HG02759 (cell line): ENCODE results near the gene CD96.
"Not testable (repeated sequence)": the region's sequence is repeated elsewhere in the genome, so short reads cannot be mapped to it uniquely, and the experiment has no call there.

Experiments used
- ATAC-seq: cut with Tn5 transposase; IDR thresholded peaks from one replicate; pipeline ENCODE4 v1.9.1; 2021; ENCODE audit warnings: mild to moderate bottlenecking, moderate library complexity; ENCODE audit not compliant: unreplicated experiment

CD96 gene

DNA sequence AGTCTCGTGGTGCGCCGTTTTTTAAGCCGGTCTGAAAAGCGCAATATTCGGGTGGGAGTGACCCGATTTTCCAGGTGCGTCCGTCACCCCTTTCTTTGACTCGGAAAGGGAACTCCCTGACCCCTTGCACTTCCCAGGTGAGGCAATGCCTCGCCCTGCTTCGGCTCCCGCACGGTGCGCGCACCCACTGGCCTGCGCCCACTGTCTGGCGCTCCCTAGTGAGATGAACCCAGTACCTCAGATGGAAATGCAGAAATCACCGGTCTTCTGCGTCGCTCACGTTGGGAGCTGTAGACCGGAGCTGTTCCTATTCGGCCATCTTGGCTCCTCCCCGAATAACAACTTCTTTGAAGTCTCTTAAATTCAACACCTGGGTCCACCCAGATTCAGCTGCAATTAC lies 19.9 kb downstream of the CD96 start:
- not testable (repeated sequence) for ATAC-seq

GRCh38 chr3:111566844-111567243 lies 24.8 kb downstream of the CD96 start:
- no peak for ATAC-seq

GRCh38 chr3:111568355-111568754 lies 26.4 kb downstream of the CD96 start:
- no peak for ATAC-seq

DNA sequence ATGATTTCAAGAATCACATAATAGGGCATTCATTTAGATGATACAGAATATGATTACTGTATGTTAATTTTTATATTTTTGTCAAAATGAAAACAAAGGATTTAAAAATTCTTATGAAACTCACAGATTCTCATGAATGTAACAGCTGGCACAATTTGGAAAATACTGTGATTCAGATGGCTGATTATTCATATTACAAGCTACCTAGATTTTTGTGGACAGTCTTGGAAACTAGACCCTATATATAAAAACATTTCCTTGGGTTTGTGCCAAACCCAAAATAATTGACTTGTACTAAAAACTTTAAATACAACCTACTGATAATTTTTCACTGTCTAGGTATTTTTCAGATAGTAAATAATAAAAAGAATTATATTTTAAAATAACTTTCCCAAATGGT lies 26.9 kb downstream of the CD96 start:
- ATAC-seq: no peak

GRCh38 chr3:111570404-111571030 lies 28.5 kb downstream of the CD96 start:
- ATAC-seq: no peak

- ATAC-seq: no peak
Observed at GRCh38 chr3:111571282-111571681, 29.3 kb downstream of the CD96 start.

GRCh38 chr3:111571907-111572460 lies 30.0 kb downstream of the CD96 start:
- ATAC-seq: no peak

DNA sequence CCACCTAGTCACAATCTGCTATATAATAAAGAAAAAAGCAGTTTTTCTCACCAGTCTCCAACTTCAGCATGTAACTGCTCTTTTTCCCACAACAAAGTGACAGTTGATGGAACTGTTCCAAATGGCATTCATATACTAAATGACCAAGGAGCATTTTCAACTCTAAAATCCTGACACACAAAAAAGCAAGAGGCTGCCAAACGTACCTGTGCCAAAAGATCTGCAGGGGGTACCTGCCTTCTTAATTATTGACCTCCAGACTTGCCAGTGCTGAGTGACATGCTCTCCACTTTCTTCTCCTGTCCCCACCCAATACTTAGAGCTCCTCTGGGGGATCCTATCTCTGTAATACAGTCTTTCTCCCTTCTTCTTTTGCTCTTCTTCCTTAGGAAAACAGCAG lies 35.1 kb downstream of the CD96 start:
- ATAC-seq: no peak

GRCh38 chr3:111577798-111578685 lies 36.0 kb downstream of the CD96 start:
- ATAC-seq: peak; percentile 96

DNA sequence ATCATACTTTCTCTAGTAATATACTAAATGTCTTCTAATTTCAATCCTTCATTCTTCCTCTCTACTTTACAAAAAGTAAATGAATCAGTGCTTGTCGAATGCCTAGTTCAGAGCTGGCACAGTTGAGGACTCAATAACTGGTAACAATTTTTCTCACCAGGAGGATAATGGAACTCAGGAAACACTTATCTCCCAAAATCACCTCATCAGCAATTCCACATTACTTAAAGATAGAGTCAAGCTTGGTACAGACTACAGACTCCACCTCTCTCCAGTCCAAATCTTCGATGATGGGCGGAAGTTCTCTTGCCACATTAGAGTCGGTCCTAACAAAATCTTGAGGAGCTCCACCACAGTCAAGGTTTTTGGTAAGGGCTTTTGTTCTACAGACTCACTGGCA lies 36.9 kb downstream of the CD96 start:
- ATAC-seq: no peak

DNA sequence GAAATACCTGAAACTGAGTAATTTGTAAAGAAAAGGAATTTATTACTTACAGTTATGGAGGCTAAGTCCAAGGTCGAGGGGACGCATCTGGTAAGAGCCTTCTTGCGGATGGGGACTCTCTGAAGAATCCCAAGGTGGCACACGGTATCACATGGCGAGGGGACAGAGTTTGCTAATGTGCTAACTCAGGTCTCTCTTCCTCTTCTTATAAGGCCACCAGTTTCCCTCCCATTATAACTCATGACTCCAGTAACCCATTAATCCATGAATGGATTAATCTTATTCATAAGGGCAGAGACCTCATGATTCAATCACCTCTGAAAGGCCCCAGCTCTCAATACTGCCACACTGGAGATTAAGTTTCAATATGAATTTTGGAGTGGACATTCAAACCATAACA lies 37.5 kb downstream of the CD96 start:
- ATAC-seq: no peak

GRCh38 chr3:111581403-111582119 lies 39.6 kb downstream of the CD96 start:
- ATAC-seq: no peak

DNA sequence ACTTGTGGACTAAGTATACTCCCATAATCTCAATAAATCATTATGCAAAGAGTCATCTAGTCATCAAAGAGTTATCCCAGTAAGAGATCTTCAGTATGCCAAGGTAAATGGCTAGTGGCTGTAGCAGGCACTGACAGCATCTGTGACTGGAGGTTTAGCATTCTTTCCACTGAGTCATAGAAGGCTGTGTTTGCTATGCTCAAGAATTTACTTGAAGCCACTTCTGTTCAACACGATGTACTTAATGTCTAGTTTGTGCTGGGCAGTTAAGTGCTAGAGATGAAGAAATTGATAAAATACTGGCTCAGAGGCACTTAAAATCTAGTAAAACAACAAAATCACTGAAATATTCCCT lies 40.1 kb downstream of the CD96 start:
- ATAC-seq: no peak

GRCh38 chr3:111584744-111585143 lies 42.7 kb downstream of the CD96 start:
- no peak for ATAC-seq

- ATAC-seq: no peak
Observed at GRCh38 chr3:111585217-111585616, 43.2 kb downstream of the CD96 start.

DNA sequence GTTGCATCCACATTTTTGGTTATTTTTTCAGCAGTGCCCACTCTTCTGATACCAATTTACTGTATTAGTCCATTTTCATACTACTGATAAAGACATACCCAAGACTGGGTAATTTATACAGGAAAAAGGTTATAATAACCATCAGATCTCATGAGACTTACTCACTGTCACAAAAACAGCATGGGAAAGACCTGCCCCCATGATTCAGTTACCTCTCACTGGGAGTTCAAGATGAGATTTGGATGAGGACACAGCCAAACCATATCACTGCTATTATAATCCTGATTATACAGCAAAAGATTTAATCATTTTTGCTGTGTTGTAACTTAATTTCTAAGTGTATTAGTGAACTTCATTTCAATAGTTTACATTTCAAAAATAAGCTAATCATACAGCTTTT lies 46.5 kb downstream of the CD96 start:
- no peak for ATAC-seq

DNA sequence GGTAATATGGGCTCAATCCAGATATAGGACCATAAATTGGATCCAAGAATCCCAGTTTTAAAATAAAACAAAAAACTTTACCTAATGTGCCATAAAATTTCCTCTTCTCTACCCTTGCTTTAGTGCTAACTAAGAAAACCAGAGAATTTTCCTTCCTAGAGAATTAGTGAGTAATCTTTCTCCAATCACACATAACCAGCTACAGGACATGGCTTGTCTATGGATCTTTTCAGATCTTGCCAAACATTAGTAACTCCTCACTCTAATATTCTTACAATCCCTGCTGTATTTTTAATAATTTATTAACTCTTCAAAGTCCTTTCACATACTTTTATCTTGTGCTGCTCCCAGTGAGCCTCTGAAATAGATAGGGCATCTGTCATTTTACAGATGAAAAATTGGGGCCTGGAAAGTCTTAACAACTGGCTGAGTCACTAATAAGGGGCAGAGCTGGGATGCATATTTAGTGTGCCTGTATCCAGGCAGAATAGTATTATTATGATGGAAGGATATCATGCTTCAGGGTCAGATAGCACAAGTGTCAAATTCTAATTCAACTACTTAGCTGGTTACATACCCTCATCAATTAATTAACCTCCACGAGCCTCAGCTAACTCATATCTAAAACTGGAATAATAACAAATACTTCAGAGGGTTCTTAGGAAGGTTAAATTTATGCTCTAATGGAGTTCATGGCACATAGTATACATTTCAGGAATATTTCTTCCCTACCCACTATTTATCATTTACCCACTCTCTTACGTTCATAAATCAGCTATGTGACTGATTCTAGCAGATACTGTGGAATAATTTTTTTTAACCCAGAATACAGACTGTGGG lies 47.5 kb downstream of the CD96 start:
- no peak for ATAC-seq

GRCh38 chr3:111590143-111590491 lies 48.1 kb downstream of the CD96 start:
- no peak for ATAC-seq

- no peak for ATAC-seq
Observed at GRCh38 chr3:111591555-111591954, 49.6 kb downstream of the CD96 start.

- no peak for ATAC-seq
Observed at GRCh38 chr3:111592143-111592542, 50.1 kb downstream of the CD96 start.

DNA sequence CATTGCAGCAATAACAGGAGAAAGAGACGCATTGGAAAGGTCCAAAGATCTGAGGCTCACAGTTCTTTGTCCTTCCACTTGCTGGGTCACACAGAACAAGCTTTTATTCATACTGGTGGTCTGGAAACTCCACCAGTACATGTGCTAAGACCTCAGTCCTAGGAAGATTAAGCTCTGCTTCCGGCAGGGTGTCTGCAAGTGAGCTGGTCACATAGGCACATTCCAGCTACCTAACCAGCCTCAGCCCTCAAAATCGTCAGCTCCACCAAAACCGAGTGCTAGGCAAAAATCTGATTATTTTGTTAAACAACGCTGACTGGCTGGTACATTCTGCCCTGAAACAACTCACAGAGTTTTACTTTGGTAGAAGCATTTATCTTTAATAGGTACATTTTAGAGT lies 50.9 kb downstream of the CD96 start:
- ATAC-seq: no peak
